Measurements from ENCODE around the gene MAP3K6. TPM values are rescaled to one million over a fixed set of nuclear protein-coding genes. Genes with fewer than 3 reads are reported as not detected.
"Not testable (repeated sequence)": the region's sequence is repeated elsewhere in the genome, so short reads cannot be mapped to it uniquely, and the experiment has no call there.

MAP3K6 gene
- total RNA-seq, 1 experiment from 2014 or later, result 15.2 TPM

GRCh38 chr1:27398405-27399149 is 31.8 kb upstream of the MAP3K6 start:
- in situ Hi-C loops (cut with HindIII; ENCODE audit: low pct_unique_long_range_greater_than_20kb, low sequenced_read_pairs), result no loop called here
- DNase-seq (ENCODE audit: low read depth), result no peak

- DNase-seq (ENCODE audit: low read depth), result no peak
- in situ Hi-C loops (cut with HindIII; ENCODE audit: low pct_unique_long_range_greater_than_20kb, low sequenced_read_pairs), result no loop called here
Observed at GRCh38 chr1:27397749-27398148, 31.0 kb upstream of the MAP3K6 start.

GRCh38 chr1:27397110-27397509 is 30.3 kb upstream of the MAP3K6 start:
- no peak for DNase-seq (ENCODE audit: low read depth)
- in situ Hi-C loops (cut with HindIII; ENCODE audit: low pct_unique_long_range_greater_than_20kb, low sequenced_read_pairs), result no loop called here

GRCh38 chr1:27395441-27396195 is 28.9 kb upstream of the MAP3K6 start:
- peak; percentile 53 for DNase-seq (ENCODE audit: low read depth)
- in situ Hi-C loops (cut with HindIII; ENCODE audit: low pct_unique_long_range_greater_than_20kb, low sequenced_read_pairs), result no loop called here

- DNase-seq (ENCODE audit: low read depth), result no peak
- in situ Hi-C loops (cut with HindIII; ENCODE audit: low pct_unique_long_range_greater_than_20kb, low sequenced_read_pairs), result no loop called here
Observed at GRCh38 chr1:27394925-27395324, 28.2 kb upstream of the MAP3K6 start.

- no peak for DNase-seq (ENCODE audit: low read depth)
- in situ Hi-C loops (cut with HindIII; ENCODE audit: low pct_unique_long_range_greater_than_20kb, low sequenced_read_pairs), result no loop called here
Observed at GRCh38 chr1:27394282-27394658, 27.5 kb upstream of the MAP3K6 start.

GRCh38 chr1:27393641-27394281 is 27.0 kb upstream of the MAP3K6 start:
- in situ Hi-C loops (cut with HindIII; ENCODE audit: low pct_unique_long_range_greater_than_20kb, low sequenced_read_pairs), result no loop called here
- no peak for DNase-seq (ENCODE audit: low read depth)

- DNase-seq (ENCODE audit: low read depth), result no peak
- in situ Hi-C loops (cut with HindIII; ENCODE audit: low pct_unique_long_range_greater_than_20kb, low sequenced_read_pairs), result no loop called here
Observed at GRCh38 chr1:27392778-27393635, 26.2 kb upstream of the MAP3K6 start.

GRCh38 chr1:27392096-27392777 is 25.5 kb upstream of the MAP3K6 start, which contains the start of gene GPR3:
TSS of gene GPR3 (plus strand) at chr1:27392622. CDS start at chr1:27393799, 1,177 bp downstream.
- in situ Hi-C loops (cut with HindIII; ENCODE audit: low pct_unique_long_range_greater_than_20kb, low sequenced_read_pairs), result no loop called here
- peak; percentile 85 for DNase-seq (ENCODE audit: low read depth)

- DNase-seq (ENCODE audit: low read depth), result no peak
- in situ Hi-C loops (cut with HindIII; ENCODE audit: low pct_unique_long_range_greater_than_20kb, low sequenced_read_pairs), result no loop called here
Observed at GRCh38 chr1:27391511-27392095, 24.8 kb upstream of the MAP3K6 start.

GRCh38 chr1:27388337-27389005 is 21.7 kb upstream of the MAP3K6 start:
- peak; percentile 41 for DNase-seq (ENCODE audit: low read depth)
- in situ Hi-C loops (cut with HindIII; ENCODE audit: low pct_unique_long_range_greater_than_20kb, low sequenced_read_pairs), result no loop called here

- in situ Hi-C loops (cut with HindIII; ENCODE audit: low pct_unique_long_range_greater_than_20kb, low sequenced_read_pairs); DNase-seq (ENCODE audit: low read depth): not testable (repeated sequence)
Observed at GRCh38 chr1:27384797-27385196, 18.0 kb upstream of the MAP3K6 start.

GRCh38 chr1:27383661-27384060 is 16.9 kb upstream of the MAP3K6 start:
- DNase-seq (ENCODE audit: low read depth), result no peak
- in situ Hi-C loops (cut with HindIII; ENCODE audit: low pct_unique_long_range_greater_than_20kb, low sequenced_read_pairs), result no loop called here

GRCh38 chr1:27383039-27383605 is 16.4 kb upstream of the MAP3K6 start, which contains the start of gene CD164L2:
TSS of gene CD164L2 (minus strand) at chr1:27383333. CDS start at chr1:27383239, 94 bp downstream.
- in situ Hi-C loops (cut with HindIII; ENCODE audit: low pct_unique_long_range_greater_than_20kb, low sequenced_read_pairs), result no loop called here
- DNase-seq (ENCODE audit: low read depth), result no peak

GRCh38 chr1:27381969-27382762 is 15.4 kb upstream of the MAP3K6 start:
- in situ Hi-C loops (cut with HindIII; ENCODE audit: low pct_unique_long_range_greater_than_20kb, low sequenced_read_pairs), result no loop called here
- DNase-seq (ENCODE audit: low read depth), result no peak

All from Caki2 (cell line).